Stimulated activated CD4-positive, alpha-beta T cell treated with anti-CD3 and anti-CD28 coated beads, Interleukin-1b, Interleukin-23, amount 100 ng/mL, for 4 hours (primary cell): ENCODE measurements around the gene TENM4.

ENCODE experiments used
- DNase-seq, 2 donors: peaks; one replicate each; pipeline ENCODE4 v3.0.0-alpha.2; 2020; ENCODE audit warnings: low read depth in 2 of 2

Gene TENM4

DNA sequence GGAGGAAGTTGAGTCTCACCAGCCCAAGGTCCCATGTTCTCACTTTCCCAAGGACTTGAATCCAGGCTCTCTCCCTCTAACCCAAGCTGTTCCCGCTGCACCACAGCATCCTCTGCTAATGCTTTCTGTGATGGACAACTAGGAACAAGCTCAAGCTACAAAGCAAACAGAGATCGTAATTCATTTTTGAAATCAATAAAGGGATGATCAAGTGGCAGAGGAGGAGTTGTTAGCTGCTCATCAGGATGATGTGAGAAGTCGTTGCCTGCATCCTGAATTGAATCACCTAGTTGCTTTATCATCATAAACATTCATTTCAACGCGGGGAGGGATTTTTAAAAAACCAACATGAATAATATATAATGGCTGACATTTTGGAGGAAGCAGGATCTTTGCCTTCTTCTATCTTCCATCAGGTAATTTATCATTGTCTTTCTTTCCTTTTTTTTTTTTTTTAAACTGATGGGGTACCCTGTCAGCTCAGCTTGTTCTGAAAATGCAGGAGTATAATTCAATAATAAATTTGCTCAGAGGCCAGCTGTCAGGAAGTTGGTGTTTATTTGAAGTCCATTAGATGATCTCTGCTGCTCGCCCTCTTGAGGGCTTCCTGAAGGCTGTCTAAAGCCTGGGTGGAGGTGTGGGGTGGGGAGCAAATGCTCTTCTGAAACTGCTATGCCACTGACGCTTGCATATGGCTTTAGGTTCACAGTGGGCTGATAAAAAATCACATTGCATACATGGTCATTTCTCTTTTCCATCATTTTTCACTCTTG lies 691.7 kb downstream of the TENM4 start:
- DNase-seq, result no peak

- DNase-seq, result no peak
These were observed 695.9 kb downstream of the TENM4 start for GRCh38 chr11:78744949-78745348.

GRCh38 chr11:78744202-78744601 lies 696.6 kb downstream of the TENM4 start:
- DNase-seq, result no peak

DNA sequence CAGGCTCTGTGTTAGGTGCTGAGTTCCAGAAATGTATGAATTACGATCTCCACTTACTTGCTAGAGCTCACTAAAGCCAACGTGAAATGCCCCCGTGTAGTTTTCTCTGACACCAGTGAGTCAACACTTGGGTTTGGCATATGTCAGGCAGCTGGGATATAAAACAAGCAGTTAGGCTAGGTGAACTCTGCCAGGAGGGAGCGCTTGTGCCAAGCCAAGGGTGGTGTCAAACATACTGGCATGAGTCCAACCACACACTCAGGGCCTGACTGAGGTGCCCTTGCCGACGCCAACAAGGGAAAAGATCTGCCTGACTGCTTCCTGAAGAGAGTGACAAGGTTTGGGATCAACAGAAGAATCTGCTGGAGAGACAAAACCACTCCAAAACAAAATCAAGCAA lies 698.4 kb downstream of the TENM4 start:
- DNase-seq, result no peak

DNA sequence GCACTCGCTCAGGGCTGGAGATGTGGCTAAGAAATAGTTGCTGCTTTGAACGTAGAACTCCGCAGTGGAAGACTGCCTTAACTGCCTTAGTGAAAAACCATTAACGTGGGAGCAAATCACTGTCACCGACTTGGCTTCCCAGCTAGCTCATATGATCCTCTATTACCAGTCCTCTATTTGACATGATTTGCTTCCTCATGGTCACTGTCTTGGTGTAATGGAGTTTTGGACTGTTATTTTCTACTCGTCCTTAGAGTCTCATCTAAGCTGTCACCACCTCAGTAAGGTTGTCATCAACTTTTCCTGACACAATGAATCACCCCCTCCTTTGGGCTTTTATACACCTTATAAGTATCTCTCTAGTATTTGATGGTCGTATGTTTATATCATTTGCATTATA lies 699.1 kb downstream of the TENM4 start:
- no peak for DNase-seq

- no peak for DNase-seq
These were observed 700.4 kb downstream of the TENM4 start for GRCh38 chr11:78740199-78741071.

DNA sequence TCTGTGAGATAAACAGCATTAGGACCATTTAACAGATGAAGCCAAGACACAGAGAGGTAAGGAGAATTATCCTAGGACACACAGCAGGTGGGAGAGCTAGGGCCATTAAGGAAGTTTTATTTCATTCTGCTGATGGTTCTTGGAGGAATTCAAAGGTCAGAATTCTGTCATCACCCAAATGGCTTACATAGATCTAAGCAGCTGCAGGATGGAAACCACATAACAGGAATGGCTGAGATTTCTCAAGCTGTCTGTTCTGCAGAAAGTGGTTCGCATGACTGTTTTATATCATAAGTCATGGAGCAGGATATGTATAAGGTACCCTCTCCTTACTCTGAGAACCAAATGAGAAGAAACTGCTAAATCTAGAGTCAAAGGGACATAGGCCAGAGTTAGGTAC lies 702.9 kb downstream of the TENM4 start:
- no peak for DNase-seq

DNA sequence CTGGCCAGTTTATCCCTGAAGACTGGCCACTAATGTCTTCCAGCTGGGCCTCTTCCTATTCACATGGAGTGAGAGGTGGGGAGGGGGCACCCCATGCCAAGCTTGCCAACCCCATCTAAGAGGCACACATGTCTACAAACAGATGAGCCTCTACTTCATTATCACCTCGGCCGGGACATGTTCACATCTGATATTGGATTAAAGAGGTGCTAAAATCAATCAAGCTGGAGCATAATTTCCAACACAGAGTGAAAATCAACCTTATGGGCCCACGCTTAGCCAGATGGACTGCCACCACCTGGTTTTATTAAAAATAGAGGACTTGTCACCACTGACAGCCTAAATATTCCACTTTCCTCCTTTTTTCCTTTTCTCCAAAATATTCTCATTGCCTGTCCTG lies 703.5 kb downstream of the TENM4 start:
- no peak for DNase-seq

GRCh38 chr11:78735711-78736110 lies 705.1 kb downstream of the TENM4 start:
- DNase-seq, result no peak

DNA sequence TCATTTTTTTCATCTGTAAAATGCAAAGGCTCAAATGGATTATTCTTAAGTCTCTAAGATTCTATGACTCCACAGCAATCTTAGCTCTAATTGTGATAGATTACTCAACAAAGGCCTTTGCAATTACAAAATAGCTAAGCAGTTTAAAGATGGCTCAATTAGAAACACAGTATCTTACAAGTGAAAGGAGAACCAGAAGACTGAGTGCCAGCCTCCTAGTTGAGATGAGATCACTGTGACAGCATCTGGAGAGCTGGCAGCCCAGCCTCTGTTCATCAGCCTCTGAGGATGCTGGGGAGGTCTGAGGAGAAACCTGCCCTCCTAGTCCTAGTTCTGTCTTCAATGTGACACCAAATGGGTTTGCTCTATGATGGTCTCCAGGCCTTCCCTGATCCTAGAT lies 707.8 kb downstream of the TENM4 start:
- no peak for DNase-seq

GRCh38 chr11:78732246-78732645 lies 708.6 kb downstream of the TENM4 start:
- DNase-seq, result no peak

DNA sequence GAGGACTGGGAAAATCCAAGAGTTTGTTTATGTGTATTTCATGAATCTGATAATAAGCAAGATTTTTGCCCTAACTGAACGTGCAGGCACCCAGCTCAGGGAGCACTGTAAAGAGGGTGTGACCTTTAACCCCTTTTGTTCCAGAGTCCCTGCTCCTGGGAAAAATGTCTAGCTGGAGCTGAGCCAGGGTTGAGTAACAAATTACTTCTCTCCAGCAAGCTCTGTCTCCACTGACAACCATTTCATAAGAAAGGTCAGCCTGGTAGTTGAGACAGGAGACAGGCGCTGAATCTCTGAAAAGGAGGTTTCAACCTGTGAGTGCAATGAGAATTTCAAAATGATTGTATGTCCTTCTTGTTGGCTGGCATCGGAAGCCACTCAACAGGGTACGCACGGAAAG lies 709.8 kb downstream of the TENM4 start:
- DNase-seq, result no peak

GRCh38 chr11:78730267-78730824 lies 710.5 kb downstream of the TENM4 start:
- no peak for DNase-seq

DNA sequence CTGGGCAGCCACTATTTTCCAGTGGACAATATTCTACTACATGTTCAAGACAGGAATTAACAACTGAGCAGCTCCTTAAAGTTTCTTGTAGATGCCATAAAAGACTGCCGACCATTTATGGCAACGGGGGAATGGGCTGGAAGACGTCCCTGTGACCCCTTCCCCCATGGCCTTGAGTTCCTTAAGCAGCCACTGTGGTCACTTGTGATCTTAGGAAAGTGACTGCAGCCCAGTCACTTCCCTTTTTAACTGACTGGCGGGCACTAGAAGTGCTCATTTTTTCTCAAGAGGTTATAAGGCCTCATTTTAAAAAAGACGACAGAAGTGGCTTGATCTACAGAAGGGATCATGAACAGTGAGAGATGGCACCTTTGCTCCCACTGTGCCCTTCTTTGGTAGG lies 713.0 kb downstream of the TENM4 start:
- DNase-seq, result no peak

GRCh38 chr11:78725200-78725599 lies 715.6 kb downstream of the TENM4 start:
- no peak for DNase-seq

GRCh38 chr11:78722786-78723185 lies 718.0 kb downstream of the TENM4 start:
- DNase-seq, result no peak

- DNase-seq, result no peak
These were observed 720.4 kb downstream of the TENM4 start for GRCh38 chr11:78720281-78720989.

- no peak for DNase-seq
These were observed 723.8 kb downstream of the TENM4 start for GRCh38 chr11:78717041-78717440.

DNA sequence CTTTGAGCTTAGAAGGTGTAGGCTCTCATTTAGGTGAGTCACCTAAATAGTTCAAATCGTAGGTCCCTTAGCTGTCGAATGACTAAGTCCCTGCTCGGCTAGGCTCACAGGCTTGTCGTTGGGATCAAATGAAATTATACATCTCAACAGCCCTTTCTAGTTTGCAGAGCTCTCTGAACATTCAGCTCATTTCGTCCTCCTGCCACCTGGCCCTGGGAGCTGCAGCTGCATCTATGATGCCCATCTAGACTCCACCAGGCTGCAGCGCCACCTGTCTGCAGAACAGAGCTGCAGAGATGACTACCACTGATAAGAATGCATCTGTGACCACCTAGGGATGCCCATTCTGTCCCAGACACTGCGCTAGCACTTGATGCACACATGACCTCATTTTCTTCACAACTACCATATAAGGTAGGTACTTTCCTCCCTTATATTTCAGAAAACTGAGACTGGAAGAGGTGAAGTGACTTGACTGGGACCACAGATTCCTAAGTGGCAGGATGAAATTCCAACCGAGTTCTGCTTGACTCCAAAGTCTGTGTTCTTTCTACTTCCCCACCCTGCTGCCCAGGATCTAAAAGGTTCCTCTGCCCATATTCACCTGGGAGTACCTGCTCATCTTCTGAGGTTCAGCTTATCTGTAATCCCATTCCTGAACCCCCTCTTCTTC lies 725.1 kb downstream of the TENM4 start:
- DNase-seq, result peak in 1 of 2 donors; percentile 30

GRCh38 chr11:78714539-78714938 lies 726.3 kb downstream of the TENM4 start:
- no peak for DNase-seq

DNA sequence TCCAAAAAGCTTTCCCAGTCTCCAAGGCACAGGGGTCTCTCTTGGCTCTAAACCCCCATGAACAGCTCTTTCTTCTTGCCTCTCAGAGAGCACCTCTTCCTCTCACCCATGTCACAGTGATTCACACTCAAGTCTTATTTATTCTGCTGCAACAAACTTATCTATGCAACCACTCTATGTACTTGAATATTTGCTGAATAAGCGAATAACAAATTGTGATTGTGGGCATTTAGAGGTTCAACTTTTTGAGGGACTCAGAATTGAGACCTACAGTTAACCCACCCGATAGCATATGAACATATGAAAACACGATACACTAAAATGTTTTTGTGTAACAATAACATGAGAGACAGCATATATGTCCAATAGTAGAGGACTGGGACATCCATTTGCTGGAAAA lies 729.1 kb downstream of the TENM4 start:
- DNase-seq, result no peak

DNA sequence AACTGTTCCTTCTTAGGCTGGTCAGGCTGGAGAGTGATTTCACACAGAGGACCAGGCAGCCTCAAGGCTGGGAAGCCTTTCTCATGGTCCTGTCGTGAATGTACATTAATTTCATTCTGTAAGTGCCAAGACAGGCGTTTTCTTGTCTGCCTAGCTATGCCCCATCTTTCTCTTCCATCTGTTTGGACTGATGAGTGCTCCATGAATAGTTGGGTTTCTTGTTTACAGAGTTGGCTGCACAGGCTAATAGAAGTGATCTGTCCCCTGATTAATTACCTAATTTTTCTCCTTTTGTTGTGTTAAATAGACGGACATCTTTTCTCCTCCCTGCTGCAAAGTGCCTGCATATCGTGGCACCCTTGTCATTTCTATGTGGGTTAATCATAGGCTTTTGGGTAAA lies 730.4 kb downstream of the TENM4 start:
- DNase-seq, result no peak
